GM23248 (cell line): ENCODE data around the gene TSHZ2.

Experiments used
- EZH2 ChIP-seq: fragments of 200-600 bp; sonication (generic); IDR thresholded peaks from 2 replicates; pipeline ENCODE4 v1.6.1; 2018; ENCODE audit warnings: antibody characterized with exemption, mild to moderate bottlenecking; ENCODE audit not compliant: insufficient read depth, poor library complexity, severe bottlenecking
- EZH2phosphoT487 ChIP-seq: fragments of 200-600 bp; sonication (generic); IDR thresholded peaks from 2 replicates; pipeline ENCODE4 v1.6.1; 2018; ENCODE audit warnings: antibody characterized with exemption, moderate library complexity, mild to moderate bottlenecking, low read depth; ENCODE audit not compliant: insufficient read depth

- TF ChIP-seq EZH2 = no peak
- TF ChIP-seq EZH2phosphoT487 = no peak
These were observed 552.6 kb downstream of the TSHZ2 start for GRCh38 chr20:53524589-53525312.
